Mesodermal cell (in vitro differentiated cells): ENCODE measurements around the gene VPS54.
"Not testable (repeated sequence)": the region's sequence is repeated elsewhere in the genome, so short reads cannot be mapped to it uniquely, and the experiment has no call there.

Source experiments
- H3K27ac ChIP-seq: 2 replicates; pipeline ENCODE4 v1.7.0; 2013; ENCODE audit warnings: mild to moderate bottlenecking, low read depth, low read length, moderate library complexity; ENCODE audit not compliant: severe bottlenecking
- H3K36me3 ChIP-seq: 2 replicates; pipeline ENCODE4 v1.7.1; 2013; ENCODE audit warnings: mild to moderate bottlenecking, low read length, moderate library complexity; ENCODE audit not compliant: control insufficient read depth, insufficient read depth
- H3K4me1 ChIP-seq: one replicate; pipeline ENCODE4 v1.7.1; 2013; ENCODE audit warnings: mild to moderate bottlenecking, low read length; ENCODE audit not compliant: insufficient read depth, control insufficient read depth, poor library complexity, severe bottlenecking
- H3K4me3 ChIP-seq: 2 replicates; pipeline ENCODE4 v1.7.0; 2013; ENCODE audit warnings: low read length, control low read depth, mild to moderate bottlenecking; ENCODE audit not compliant: insufficient read depth, poor library complexity, severe bottlenecking; ENCODE audit errors: extremely low read depth
- H3K9me3 ChIP-seq: 2 replicates; pipeline ENCODE4 v1.7.1; 2013; ENCODE audit warnings: mild to moderate bottlenecking, low read length, moderate library complexity; ENCODE audit not compliant: control insufficient read depth
- WGBS, 2 experiments: methylation state at CpG; one replicate each; pipeline ENCODE4 v1.1.5; 2013; ENCODE audit warnings: missing lambda C conversion rate in 2 of 2; ENCODE audit not compliant: insufficient coverage in 2 of 2; 5-methylcytosine and 5-hydroxymethylcytosine counted together

Gene VPS54

DNA sequence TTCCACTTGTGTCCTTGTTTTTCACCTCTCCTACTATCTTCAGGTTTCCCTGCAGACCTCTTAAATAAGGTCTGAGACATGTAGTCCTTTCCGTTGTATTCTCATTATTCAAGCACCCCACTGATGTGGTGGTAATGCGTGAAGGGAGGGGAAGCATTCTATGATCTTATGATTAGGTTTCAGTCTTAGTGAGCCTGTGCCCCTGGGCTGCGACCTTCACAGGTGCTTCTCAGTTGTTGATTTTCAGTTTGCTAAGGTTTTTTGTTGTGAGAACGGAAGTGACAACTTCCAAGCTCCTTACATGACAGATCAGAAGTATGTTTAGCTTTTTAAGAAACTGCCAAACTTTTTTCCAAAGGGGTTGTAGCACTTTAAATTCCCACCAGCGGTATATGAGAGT is 41.3 kb downstream of the VPS54 start:
- peaks cover 56% of the 10 kb centered on the region for H3K36me3 ChIP-seq
- 100% methylated on average over 1 to 2 of the region's 5 CpGs for WGBS, 2 experiments
- H3K4me1 ChIP-seq, result no peaks in the 10 kb centered on the region

DNA sequence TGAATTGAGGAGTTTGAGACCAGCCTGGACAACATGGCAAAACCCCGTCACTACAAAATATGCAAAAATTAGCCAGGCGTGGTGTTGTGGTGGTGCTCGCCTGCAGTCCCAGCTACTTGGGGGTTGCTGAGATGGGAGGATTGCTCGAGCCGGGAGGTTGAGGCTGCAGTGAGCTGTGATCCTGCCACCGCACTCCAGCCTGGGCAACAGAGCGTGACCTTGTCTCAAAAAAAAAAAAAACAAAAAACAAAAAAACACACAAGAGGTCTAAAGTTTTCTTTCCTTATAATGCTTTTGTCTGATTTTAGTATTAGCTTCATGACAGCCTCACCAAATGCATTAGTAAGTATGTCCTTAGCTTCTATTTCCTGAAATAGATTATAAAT is 43.1 kb downstream of the VPS54 start:
- no peak overlapping the region for H3K4me3 ChIP-seq
- 87 to 92% methylated on average over 5 of the region's 7 CpGs for WGBS, 2 experiments
- H3K4me1 ChIP-seq, result no peaks in the 10 kb centered on the region
- no peak overlapping the region for H3K27ac ChIP-seq
- peaks cover 61% of the 10 kb centered on the region for H3K36me3 ChIP-seq
- no peaks in the 10 kb centered on the region for H3K9me3 ChIP-seq

More for the DNA sequence above, 41.3 kb downstream of the VPS54 start:
- Histone ChIP-seq H3K27ac (no peak overlapping the region), H3K9me3 (no peaks in the 10 kb centered on the region), H3K4me3 (no peak overlapping the region)

DNA sequence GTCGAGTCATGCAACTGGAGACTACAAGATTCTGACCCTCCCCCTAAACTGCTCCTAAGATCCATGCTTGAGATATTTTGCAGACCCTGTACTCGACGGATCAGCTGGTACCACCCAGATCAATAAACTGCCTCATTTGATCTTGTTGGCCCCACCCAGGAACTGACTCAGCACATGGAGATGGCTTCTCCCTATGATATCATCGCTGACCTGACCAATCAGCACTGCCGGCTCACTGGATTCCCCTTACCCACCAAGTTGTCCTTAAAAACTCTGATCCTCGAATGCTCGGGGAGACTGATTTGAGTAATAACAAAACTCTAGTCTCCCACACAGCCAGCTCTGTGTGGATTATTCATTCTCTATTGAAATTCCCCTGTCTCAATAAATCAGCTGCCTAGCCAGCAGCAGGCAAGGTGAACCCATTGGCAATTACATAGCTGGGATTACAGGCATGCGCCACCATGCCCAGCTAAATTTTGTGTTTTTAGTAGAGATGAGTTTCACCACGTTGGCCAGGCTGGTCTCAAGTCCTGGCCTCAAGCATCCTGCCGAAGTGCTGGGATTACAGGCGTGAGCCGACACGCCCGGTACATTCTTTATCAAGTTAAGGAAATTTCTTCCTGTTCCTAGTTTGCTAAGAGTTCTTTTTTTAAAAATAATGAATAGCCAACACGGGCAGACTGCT is 43.6 kb downstream of the VPS54 start:
- peaks cover 66% of the 10 kb centered on the region for H3K36me3 ChIP-seq
- no peak overlapping the region for H3K4me3 ChIP-seq
- H3K4me1 ChIP-seq, result no peaks in the 10 kb centered on the region
- 86 to 89% methylated on average over 8 to 13 of the region's 15 CpGs for WGBS, 2 experiments
- H3K27ac ChIP-seq, result no peak overlapping the region
- no peaks in the 10 kb centered on the region for H3K9me3 ChIP-seq

DNA sequence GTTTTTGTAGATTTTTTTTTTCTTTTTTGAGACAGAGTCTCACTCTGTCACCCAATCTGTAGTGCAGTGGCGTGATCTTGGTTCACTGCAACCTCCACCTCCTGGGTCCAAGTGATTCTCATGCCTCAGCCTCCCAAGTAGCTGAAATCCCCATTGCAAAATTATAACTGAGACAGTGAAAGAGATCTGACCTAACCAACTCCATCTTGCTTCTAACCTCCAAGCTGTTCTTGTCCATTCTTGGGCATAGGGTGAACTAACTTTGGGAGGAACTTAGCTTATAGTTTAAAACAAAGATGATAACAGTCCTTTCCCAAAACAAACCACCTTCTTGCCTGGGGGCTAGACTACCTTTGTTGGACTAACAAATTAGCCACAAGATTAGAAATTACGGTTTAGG is 44.2 kb downstream of the VPS54 start:
- H3K4me3 ChIP-seq, H3K4me1 ChIP-seq, H3K27ac ChIP-seq, H3K9me3 ChIP-seq: not testable (repeated sequence)
- 90 to 100% methylated on average over 1 to 2 of the region's 2 CpGs for WGBS, 2 experiments
- peaks cover 68% of the 10 kb centered on the region for H3K36me3 ChIP-seq

DNA sequence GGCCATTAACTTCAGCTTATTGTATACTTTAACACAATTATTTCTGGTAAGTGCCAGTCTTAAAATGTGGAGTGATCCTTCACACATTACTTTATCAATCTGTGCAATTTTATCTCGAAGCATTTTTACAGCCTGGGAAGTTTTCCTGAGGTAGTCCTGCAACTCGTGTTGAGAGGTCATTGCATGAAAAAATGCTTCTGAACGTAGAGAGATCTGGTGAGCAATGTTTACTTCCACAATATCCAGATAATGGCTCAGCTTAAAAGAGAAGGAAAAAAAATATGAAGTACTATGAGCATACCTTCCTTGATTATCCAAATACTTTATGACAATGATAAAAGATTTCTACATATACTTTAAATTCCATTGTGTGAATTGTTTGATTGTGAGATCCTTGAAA is 57.0 kb downstream of the VPS54 start:
- Histone ChIP-seq H3K36me3 (peaks cover 32% of the 10 kb centered on the region), H3K9me3 (no peaks in the 10 kb centered on the region), H3K4me3 (no peak overlapping the region), H3K27ac (no peak overlapping the region), H3K4me1 (no peaks in the 10 kb centered on the region)
- no CpG with 5 or more reads among the region's 3 CpGs for WGBS, 2 experiments

DNA sequence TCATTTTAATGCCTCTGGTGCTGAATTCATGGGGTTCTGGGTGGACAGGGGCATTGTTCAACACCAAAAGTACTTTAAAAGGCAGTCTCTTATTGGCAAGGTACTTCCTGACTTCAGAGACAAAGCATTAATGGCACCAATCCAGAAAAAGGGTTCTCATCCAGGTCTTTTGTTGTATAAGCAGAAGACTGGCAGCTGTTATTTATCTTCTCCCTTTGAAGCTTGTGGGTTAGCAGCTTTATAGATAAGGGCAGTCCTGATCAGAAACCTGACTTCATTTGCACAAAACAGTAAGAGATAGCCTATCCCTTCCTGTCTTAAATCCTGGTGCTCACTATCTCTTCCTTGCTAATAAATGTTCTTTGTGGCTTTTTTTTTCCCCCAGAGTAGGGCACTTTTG is 68.8 kb downstream of the VPS54 start:
- no peak overlapping the region for H3K4me3 ChIP-seq

DNA sequence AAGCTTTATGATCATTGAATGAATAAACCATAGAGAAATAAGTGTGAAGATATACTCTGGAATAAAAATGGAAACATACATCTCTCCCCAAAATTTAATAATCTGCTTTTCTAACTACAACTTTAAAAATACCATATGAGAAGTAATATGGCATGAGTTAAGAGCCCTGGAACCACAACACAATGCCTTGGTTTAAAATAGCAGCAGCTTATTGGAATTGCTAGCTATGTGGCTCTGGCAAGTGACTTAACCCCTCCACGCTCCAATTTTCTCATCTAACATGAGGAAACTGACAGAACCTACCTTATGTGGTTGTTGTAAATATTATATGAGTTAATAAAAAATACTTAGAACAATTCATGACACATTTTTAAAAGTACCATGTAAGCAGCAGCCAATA is 76.4 kb downstream of the VPS54 start:
- Histone ChIP-seq H3K36me3 (peaks cover 37% of the 10 kb centered on the region), H3K4me1 (no peaks in the 10 kb centered on the region), H3K9me3 (peaks cover 5% of the 10 kb centered on the region), H3K4me3 (no peak overlapping the region), H3K27ac (no peak overlapping the region)
- WGBS, 2 experiments, result no CpG with 5 or more reads among the region's 1 CpG

More for the DNA sequence above, 68.8 kb downstream of the VPS54 start:
- Histone ChIP-seq H3K27ac (no peak overlapping the region), H3K4me1 (no peaks in the 10 kb centered on the region), H3K36me3 (peaks cover 37% of the 10 kb centered on the region), H3K9me3 (peaks cover 5% of the 10 kb centered on the region)

DNA sequence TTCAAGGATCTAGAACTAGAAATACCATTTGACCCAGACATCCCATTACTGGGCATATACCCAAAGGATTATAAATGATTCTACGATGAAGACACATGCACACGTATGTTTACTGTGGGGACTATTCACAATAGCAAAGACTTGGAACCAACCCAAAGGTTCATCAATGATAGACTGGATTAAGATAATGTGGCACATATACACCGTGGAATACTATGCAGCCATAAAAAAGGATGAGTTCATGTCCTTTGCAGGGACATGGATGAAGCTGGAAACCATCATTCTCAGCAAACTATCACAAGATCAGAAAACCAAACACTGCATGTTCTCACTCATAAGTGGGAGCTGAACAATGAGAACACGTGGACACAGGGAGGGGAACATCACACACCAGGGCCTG is 87.1 kb downstream of the VPS54 start:
- WGBS, 2 experiments, result 93 to 100% methylated on average over 1 to 3 of the region's 4 CpGs
- H3K9me3 ChIP-seq, result not testable (repeated sequence)

DNA sequence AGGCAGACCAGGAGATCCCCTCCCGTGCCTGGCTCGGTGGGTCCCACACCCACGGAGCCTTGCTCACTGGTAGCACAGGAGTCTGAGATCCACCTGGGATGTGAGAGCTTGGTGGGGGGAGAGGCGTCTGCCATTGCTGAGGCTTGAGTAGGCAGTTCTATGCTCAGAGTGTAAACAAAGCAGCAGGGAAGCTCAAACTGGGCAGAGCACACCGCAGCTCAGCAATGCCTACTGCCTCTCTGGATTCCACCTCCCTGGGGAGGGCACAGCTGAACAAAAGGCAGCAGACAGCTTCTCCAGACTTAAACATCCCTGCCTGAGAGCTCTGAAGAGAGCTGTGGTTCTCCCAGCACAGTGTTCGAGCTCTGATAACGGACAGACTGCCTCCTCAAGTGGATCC is 92.4 kb downstream of the VPS54 start:
- Histone ChIP-seq H3K9me3 (no peaks in the 10 kb centered on the region), H3K4me1 (no peaks in the 10 kb centered on the region), H3K4me3 (no peak overlapping the region), H3K36me3 (peaks cover 23% of the 10 kb centered on the region), H3K27ac (no peak overlapping the region)
- WGBS, 2 experiments, result 74 to 82% methylated on average over 6 to 7 of the region's 7 CpGs

More for the DNA sequence above, 87.1 kb downstream of the VPS54 start:
- H3K27ac ChIP-seq, H3K4me3 ChIP-seq, H3K4me1 ChIP-seq: not testable (repeated sequence)
- H3K36me3 ChIP-seq, result peaks cover 42% of the 10 kb centered on the region

DNA sequence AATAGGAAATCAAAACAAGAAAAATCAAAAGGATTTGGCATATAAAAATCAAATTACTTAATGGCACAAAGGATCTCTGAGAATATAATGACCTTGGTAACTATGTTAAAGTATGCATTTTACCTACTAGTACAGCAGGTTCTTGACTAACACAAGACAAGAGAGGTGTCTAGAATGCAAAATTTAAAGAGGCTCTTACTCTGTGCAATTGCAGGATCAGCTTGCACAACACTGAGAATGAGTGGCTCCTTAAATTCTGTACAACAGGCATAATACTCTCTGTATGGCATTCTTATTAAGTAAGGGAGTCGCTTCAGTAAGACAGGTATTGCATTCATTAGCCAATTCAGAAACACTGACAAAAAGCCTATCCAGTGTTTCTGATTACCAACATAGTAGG is 104.9 kb downstream of the VPS54 start:
- no CpG with 5 or more reads among the region's 1 CpG for WGBS, 2 experiments
- peaks cover 51% of the 10 kb centered on the region for H3K36me3 ChIP-seq
- no peak overlapping the region for H3K27ac ChIP-seq
- no peaks in the 10 kb centered on the region for H3K9me3 ChIP-seq
- H3K4me1 ChIP-seq, result no peaks in the 10 kb centered on the region
- no peak overlapping the region for H3K4me3 ChIP-seq

DNA sequence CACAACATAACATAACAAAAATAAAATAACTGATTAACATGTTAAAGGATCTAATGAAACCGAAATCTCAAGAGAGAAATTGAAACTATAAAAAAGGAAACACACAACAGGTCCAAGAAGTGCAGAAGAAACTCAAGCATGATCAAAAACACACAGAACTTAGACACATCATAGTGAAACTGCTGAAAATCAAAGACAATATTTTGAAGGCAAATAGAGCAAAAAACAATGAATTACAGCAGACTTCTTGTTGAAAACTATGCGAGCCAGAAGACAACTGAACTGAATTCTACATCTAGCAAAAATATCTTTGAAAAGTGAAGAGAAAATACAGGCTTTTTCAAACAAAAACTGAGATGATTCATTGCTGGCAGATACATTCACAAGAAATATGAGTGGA is 116.2 kb downstream of the VPS54 start:
- peaks cover 5% of the 10 kb centered on the region for H3K9me3 ChIP-seq
- no peak overlapping the region for H3K4me3 ChIP-seq
- no CpG with 5 or more reads among the region's 2 CpGs for WGBS, 2 experiments
- peaks cover 56% of the 10 kb centered on the region for H3K36me3 ChIP-seq
- H3K27ac ChIP-seq, result no peak overlapping the region
- no peaks in the 10 kb centered on the region for H3K4me1 ChIP-seq
